Heart left ventricle (tissue), 13 donors: Measurements from ENCODE around the gene PDE9A.

Experiments
- CTCF ChIP-seq, 12 donors: fragments of 200-600 bp; sonication (generic) in 4 of 12; IDR thresholded peaks; one replicate each; pipeline versions ENCODE4 v1.5.0 to v1.8.0; 2018 to 2022; ENCODE audit warnings: antibody characterized with exemption in 12 of 12, mild to moderate bottlenecking in 5 of 12
- POLR2A ChIP-seq, 2 donors: fragments of 450-650 bp; IDR thresholded peaks; one replicate each; pipeline ENCODE4 v1.6.1; 2017; ENCODE audit warnings: antibody characterized with exemption in 2 of 2, mild to moderate bottlenecking in 2 of 2, moderate library complexity in 2 of 2
- donor health status: ischemic (EF 13 %, LVEDD 7.1; RV severe dilation, severe dysfunction).
- donor health status: DM: no; HTN: yes; CAD: no.
- donor health status: DM: no; HTN: no; CAD: no.
- donor health status: ischemic (EF 25% LVEDD 6.9; RV normal size, moderate dysfunction).
- donor health status: ischemic (EF 25% LVEDD 5.7; RV mildly dilated, moderate dysfunction).
- donor health status: ischemic (EF 35%, LVEDD 5.7; RV mildly dilated, moderate dysfunction).
- donor health status: nonischemic (EF 11% LVEDD 7.7; RV severe dilation, severe dysfunction).
- donor health status: DM: yes; HTN: yes; CAD: no.
- donor health status: PGD.
- donor health status: ischemic (EF 29% LVEDD 5.4; RV normal size, mild dysfunction).
- donor health status: nonischemic (EF 23%, LVEDD 6.1; RV moderate dilation, normal function).

DNA sequence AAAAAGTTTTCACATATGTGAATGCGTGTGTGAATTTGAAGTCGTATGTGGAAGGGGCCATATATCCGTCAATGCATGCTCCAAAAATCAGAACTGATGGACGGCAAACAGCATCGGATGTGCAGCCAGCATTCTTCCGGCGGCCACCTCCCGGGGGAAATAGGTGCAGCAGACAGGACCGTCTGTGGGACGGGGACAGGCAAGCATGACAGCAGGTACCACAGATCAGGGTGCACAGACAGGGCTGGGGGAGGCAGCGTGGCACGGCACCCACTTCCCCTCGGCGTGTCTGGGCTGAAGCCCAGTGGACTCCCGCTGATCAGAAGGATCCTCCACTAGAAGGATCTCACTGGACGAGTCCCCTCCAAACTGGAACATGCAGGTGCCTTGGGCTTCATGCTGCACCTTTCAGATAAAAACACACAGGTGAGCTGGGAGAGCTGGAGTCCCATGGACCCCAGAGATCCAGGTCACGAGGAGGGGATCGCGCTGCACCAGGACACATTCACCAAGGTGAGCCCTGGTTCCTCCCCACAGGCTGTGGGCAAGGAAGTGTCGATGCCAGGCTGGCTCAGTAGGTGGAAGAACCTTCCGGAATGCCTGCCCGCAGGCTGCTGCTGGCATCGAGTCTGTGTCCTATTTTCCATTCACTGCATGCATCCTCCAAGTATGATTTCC, 25.3 kb downstream of the PDE9A start:
- TF ChIP-seq POLR2A (IDR thresholded peaks at IDR 0.05): no peak
- no peak for TF ChIP-seq CTCF (IDR thresholded peaks at IDR 0.05)
